ENCODE results near the gene FAM90A1. TPM values are rescaled to one million over a fixed set of nuclear protein-coding genes. Genes with fewer than 3 reads are reported as not detected.
A peak's percentile ranks its signal among the peaks of the same experiment; 100 is the strongest.
"Not testable (repeated sequence)": the region's sequence is repeated elsewhere in the genome, so short reads cannot be mapped to it uniquely, and the experiment has no call there.

The FAM90A1 gene
- total and polyA plus RNA-seq, 2 donors (not counting 1 experiment from before 2014, with no cell fraction given): 0.27 to 0.34 TPM

GRCh38 chr12:8241917-8242621 is 14.7 kb upstream of the FAM90A1 start:
- H3K4me2 ChIP-seq (replicated peaks; ENCODE audit: low read depth, low read length, poor library complexity, severe bottlenecking): peak overlapping the region; percentile 71
- CTCF ChIA-PET: interaction anchor here (1.5 kb wide), 1 partner anchor 11 kb away, joined by 3 read pairs; no protein-coding TSS in a partner anchor
- WGBS (ENCODE audit: insufficient coverage): 4% methylated on average over 16 of the region's 20 CpGs
- H3K9me3 ChIP-seq (ENCODE audit: control extremely low read depth in 1 of 3, control insufficient read depth in 2 of 3, insufficient read depth in 1 of 3, low read length in 2 of 3); H3K27me3 ChIP-seq (replicated peaks in 1 of 4; ENCODE audit: control extremely low read depth in 1 of 4, control insufficient read depth in 3 of 4, insufficient read depth in 4 of 4, low read length in 3 of 4); ATAC-seq (ENCODE audit: low read depth); H4K20me1 ChIP-seq (ENCODE audit: control insufficient read depth, insufficient read depth, low read length, poor library complexity, severe bottlenecking); H3K9me3 Mint-ChIP-seq (ENCODE audit: insufficient read depth); H3K27me3 Mint-ChIP-seq; POLR2A ChIA-PET; H3K36me3 ChIP-seq (replicated peaks in 1 of 2; ENCODE audit: control extremely low read depth in 1 of 2, control insufficient read depth in 1 of 2, extremely low read depth in 1 of 2, insufficient read depth in 2 of 2, low read length in 1 of 2); H3K79me2 ChIP-seq (ENCODE audit: control insufficient read depth, insufficient read depth, low read length): not testable (repeated sequence)
- Mint-ChIP-seq H3K4me1 (peaks cover 13% of the 10 kb centered on the region), H3K27ac (peak overlapping the region; percentile 65), H3K4me3 (peak overlapping the region; percentile 97)
- peak overlapping the region; percentile 69 for H3K9ac ChIP-seq (ENCODE audit: low read length)
- peak; percentile 76 for DNase-seq
- peak overlapping the region; percentile 34 to 72 for H3K27ac ChIP-seq (ENCODE audit: low read length in 2 of 2)
- H2AFZ ChIP-seq (ENCODE audit: insufficient read depth, low read depth, low read length, poor library complexity, severe bottlenecking): peak overlapping the region; percentile 87
- intact Hi-C loops (cut with micrococcal nuclease): loop anchor here (2.0 to 5.0 kb wide), 2 partner anchors 159 to 310 kb away; partner anchors contain the start of gene NECAP1
- peaks cover 0 to 12% of the 10 kb centered on the region in 2 donors for H3K4me1 ChIP-seq (ENCODE audit: control insufficient read depth in 2 of 2, insufficient read depth in 2 of 2, low read length in 2 of 2)
- peak overlapping the region in 4 of 5 experiments; percentile 67 to 77 (median 72) for H3K4me3 ChIP-seq (ENCODE audit: control extremely low read depth in 1 of 5, extremely low read depth in 1 of 5, insufficient read depth in 1 of 5, low read depth in 2 of 5, low read length in 4 of 5)

- H3K4me1 ChIP-seq (ENCODE audit: control insufficient read depth in 2 of 2, insufficient read depth in 2 of 2, low read length in 2 of 2): peaks cover 0 to 12% of the 10 kb centered on the region in 2 donors
- H2AFZ ChIP-seq (ENCODE audit: insufficient read depth, low read depth, low read length, poor library complexity, severe bottlenecking); DNase-seq; H3K9ac ChIP-seq (ENCODE audit: low read length); H3K9me3 Mint-ChIP-seq (ENCODE audit: insufficient read depth); H3K36me3 ChIP-seq (replicated peaks in 1 of 2; ENCODE audit: control extremely low read depth in 1 of 2, control insufficient read depth in 1 of 2, extremely low read depth in 1 of 2, insufficient read depth in 2 of 2, low read length in 1 of 2); H3K27me3 Mint-ChIP-seq; ATAC-seq (ENCODE audit: low read depth); CTCF ChIA-PET; POLR2A ChIA-PET; H3K27ac Mint-ChIP-seq; H3K4me2 ChIP-seq (replicated peaks; ENCODE audit: low read depth, low read length, poor library complexity, severe bottlenecking); H3K79me2 ChIP-seq (ENCODE audit: control insufficient read depth, insufficient read depth, low read length); H3K9me3 ChIP-seq (ENCODE audit: control extremely low read depth in 1 of 3, control insufficient read depth in 2 of 3, insufficient read depth in 1 of 3, low read length in 2 of 3); H3K27me3 ChIP-seq (replicated peaks in 1 of 4; ENCODE audit: control extremely low read depth in 1 of 4, control insufficient read depth in 3 of 4, insufficient read depth in 4 of 4, low read length in 3 of 4); H4K20me1 ChIP-seq (ENCODE audit: control insufficient read depth, insufficient read depth, low read length, poor library complexity, severe bottlenecking); H3K27ac ChIP-seq (ENCODE audit: low read length in 2 of 2); H3K4me3 ChIP-seq (ENCODE audit: control extremely low read depth in 1 of 5, extremely low read depth in 1 of 5, insufficient read depth in 1 of 5, low read depth in 2 of 5, low read length in 4 of 5): not testable (repeated sequence)
- 93% methylated on average over 6 of the region's 13 CpGs for WGBS (ENCODE audit: insufficient coverage)
- peak overlapping the region; percentile 19 for H3K4me3 Mint-ChIP-seq
- peaks cover 13% of the 10 kb centered on the region for H3K4me1 Mint-ChIP-seq
- intact Hi-C loops (cut with micrococcal nuclease): loop anchor here (5.0 kb wide), 1 partner anchor 308 kb away; no protein-coding TSS in a partner anchor
These were observed 13.1 kb upstream of the FAM90A1 start for GRCh38 chr12:8240340-8241114.

GRCh38 chr12:8237031-8237430 is 9.6 kb upstream of the FAM90A1 start:
- ATAC-seq (ENCODE audit: low read depth); H3K4me3 ChIP-seq (ENCODE audit: control extremely low read depth in 1 of 5, extremely low read depth in 1 of 5, insufficient read depth in 1 of 5, low read depth in 2 of 5, low read length in 4 of 5); H3K9me3 ChIP-seq (ENCODE audit: control extremely low read depth in 1 of 3, control insufficient read depth in 2 of 3, insufficient read depth in 1 of 3, low read length in 2 of 3); H3K27me3 Mint-ChIP-seq; H3K4me1 Mint-ChIP-seq; H3K79me2 ChIP-seq (ENCODE audit: control insufficient read depth, insufficient read depth, low read length); POLR2A ChIA-PET; H3K9me3 Mint-ChIP-seq (ENCODE audit: insufficient read depth); H2AFZ ChIP-seq (ENCODE audit: insufficient read depth, low read depth, low read length, poor library complexity, severe bottlenecking); H3K9ac ChIP-seq (ENCODE audit: low read length); H3K36me3 ChIP-seq (replicated peaks in 1 of 2; ENCODE audit: control extremely low read depth in 1 of 2, control insufficient read depth in 1 of 2, extremely low read depth in 1 of 2, insufficient read depth in 2 of 2, low read length in 1 of 2); H3K4me1 ChIP-seq (ENCODE audit: control insufficient read depth in 2 of 2, insufficient read depth in 2 of 2, low read length in 2 of 2); H3K4me3 Mint-ChIP-seq; H4K20me1 ChIP-seq (ENCODE audit: control insufficient read depth, insufficient read depth, low read length, poor library complexity, severe bottlenecking); H3K27me3 ChIP-seq (replicated peaks in 1 of 4; ENCODE audit: control extremely low read depth in 1 of 4, control insufficient read depth in 3 of 4, insufficient read depth in 4 of 4, low read length in 3 of 4); H3K27ac Mint-ChIP-seq; H3K4me2 ChIP-seq (replicated peaks; ENCODE audit: low read depth, low read length, poor library complexity, severe bottlenecking); DNase-seq; H3K27ac ChIP-seq (ENCODE audit: low read length in 2 of 2): not testable (repeated sequence)
- intact Hi-C loops (cut with micrococcal nuclease): loop anchor here (1.0 kb wide), 1 partner anchor 128 kb away; no protein-coding TSS in a partner anchor
- CTCF ChIA-PET: interaction anchor here (0.6 to 4.5 kb wide), 7 partner anchors 8 to 192 kb away, joined by 3 to 38 read pairs (median 5); no protein-coding TSS in a partner anchor
- WGBS (ENCODE audit: insufficient coverage): 98% methylated on average over 6 of the region's 12 CpGs

All from B cell (primary cell).